Anterior cingulate cortex (tissue), 58 donors: ENCODE results near the gene ZCCHC2.
A peak's percentile ranks its signal among the peaks of the same experiment; 100 is the strongest.

Experiments used
- DNase-seq, 58 donors: peaks; one replicate each; lab custom pipeline; 2025; lab: John Stamatoyannopoulos, UW

Gene ZCCHC2

DNA sequence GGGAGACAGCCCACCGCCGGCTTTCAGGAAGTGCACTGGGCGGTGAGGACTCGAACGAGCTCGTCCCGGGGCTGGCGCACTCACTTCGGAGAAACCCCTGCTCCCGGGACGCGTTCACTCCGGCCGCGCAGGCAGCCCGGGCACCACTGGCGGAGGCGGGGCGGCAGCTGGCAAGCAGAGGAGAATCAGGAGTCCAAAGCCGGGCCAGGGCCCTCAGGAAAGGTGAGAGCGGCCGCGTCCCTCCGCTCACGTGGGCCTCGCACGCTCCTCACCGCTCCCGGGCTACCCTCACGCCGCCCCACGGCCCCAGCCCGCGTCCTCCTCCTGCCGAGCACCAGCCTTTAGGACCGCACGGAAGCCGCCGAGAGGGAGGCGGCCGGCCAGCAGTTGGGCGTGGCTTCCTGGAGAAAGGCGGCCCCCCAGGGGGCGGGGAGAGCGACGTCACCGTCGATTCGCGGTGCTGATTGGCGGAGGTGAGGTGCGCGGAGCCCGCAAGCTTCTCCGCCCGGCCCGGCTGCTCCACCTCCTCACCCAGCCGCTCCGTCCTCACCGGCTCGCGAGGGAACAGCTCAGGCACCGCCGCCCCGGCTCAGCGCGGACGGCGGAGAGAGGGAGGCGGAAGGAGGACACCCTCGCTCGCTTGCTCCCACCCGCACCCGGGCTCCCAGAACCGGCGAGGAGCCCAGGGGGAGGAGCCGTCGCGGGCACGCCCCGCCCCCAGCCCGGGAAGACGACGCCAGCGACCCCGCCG lies at the start of gene ZCCHC2:
Gene ZCCHC2, plus strand, starts transcription at position 522 of the 751 bp plus-strand sequence. CDS start 400 bp downstream, outside the sequence.
- DNase-seq: peak; percentile 83 to 99 (median 98)

DNA sequence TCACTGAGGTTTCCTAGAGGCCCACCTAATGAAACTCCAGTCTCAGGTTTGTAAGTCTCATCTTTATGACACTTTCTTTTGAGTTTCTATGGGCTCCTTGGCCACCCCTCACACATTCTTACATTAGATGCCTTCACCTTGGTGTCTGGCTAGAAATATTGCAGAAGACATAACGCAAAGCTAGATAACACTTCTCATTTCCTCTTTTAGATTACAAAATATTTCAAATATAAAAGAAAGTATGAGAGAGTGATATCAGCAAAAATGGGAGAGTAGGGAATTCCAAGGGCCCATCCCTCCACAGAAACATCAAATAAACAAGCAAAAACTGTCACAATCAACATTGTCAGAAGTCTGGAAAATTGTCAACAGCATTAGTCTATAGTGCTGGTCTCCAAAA lies 43.3 kb upstream of the ZCCHC2 start:
- no peak for DNase-seq

DNA sequence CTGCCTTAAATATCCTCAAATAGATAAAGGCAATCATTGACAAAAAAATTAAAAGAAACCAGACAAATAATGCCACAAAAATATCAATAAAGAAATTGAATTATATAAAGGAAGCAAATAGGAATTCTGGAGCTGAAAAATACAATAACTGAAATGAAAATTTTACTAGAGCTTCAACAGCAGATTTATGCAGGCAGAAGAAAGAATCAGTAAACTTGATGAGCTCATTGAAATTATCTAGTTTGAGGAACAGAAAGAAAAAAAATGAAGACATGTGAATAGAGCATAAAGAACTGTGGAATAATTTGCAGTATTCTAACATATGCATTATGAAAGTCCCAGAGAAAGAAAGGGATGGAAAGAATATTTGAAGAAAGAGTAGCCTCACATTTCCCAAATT lies 41.9 kb upstream of the ZCCHC2 start:
- DNase-seq: no peak

DNA sequence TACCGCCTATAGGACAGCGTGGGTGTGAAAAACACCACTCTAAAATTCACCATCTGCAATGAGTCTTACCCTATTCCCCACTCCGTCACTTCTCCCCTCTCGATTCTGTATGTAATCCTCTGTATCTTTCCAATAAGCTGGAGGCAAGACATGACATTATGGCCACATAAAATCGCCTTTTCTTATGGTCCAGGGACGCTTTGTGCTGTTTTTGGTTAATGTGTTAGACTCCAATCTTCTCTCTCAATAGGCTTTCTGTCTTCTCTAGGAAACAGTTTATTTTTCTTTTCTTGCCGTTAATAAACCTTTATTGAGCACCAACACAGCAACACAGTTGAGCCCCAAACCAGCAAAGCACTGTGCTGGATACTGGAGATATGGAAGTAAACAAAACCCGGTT lies 37.9 kb upstream of the ZCCHC2 start:
- no peak for DNase-seq

DNA sequence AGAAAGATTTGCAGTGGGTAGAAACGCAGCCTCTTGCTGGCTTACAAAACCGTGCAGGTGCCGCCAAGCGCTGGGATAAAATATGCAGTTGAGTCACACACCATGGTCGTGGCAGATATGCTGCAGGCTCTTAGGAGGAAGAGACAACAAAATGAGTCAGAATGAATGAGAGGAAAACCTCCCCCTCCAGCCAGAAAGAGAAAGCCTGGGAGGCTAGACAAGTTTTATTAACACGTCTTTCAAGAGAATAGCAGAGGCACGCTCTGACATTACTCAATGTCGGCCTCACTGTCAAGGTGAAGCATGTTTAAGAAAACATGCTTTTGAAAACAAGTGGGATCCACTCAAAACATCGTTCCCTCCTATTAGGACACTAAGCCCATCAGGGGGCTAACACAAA lies 37.1 kb upstream of the ZCCHC2 start:
- DNase-seq: peak in 21 of 58 donors; percentile 2 to 63 (median 15)

DNA sequence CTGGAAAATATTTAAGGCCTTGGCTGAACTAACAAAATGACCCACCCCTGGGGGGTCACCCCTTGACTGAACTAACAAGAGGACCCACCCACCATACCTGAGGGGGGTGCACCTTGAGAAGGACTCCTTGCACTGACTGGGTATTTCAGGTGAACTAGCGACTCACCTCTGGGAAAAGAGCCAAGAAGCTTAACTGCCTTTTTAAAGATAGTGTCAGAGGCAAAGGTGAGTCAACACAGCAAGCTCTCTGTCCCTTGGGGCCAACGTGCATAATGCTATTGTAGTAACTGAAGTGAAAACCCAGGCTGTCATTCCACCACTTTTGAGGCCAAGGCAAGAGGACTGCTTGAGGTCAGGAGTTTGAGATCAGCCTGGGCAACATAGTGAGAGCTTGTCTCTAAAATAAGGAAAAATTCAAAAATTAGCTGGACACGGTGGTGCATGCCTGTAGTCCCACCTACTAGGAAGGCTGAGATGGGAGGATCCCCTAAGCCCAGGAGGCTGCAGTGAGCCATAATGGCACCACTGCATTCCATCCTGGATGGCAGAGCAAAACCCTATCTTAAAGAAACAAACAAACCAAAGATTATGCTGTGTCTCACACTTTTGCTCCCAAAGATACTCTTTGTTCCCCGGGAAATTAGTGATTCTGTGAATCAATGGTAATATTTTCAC lies 36.4 kb upstream of the ZCCHC2 start:
- no peak for DNase-seq

DNA sequence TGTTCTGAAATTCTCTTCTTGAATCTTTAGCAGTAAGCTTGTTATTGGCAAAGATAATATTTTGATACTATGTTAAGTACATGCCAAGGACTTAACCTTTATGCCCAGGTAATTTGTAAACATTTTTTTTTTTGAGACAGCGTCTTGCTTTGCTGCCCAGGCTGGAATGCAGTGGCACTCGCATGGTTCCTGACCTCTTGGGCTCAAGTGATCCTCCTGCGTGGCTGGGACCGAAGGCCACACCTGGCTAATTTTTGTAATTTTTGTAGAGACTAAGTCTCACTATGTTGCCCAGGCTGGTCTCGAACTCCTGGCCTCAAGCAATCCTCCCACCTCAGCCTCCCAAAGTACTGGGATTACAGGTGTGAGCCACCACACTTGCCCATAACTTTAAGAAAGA lies 35.7 kb upstream of the ZCCHC2 start:
- no peak for DNase-seq

DNA sequence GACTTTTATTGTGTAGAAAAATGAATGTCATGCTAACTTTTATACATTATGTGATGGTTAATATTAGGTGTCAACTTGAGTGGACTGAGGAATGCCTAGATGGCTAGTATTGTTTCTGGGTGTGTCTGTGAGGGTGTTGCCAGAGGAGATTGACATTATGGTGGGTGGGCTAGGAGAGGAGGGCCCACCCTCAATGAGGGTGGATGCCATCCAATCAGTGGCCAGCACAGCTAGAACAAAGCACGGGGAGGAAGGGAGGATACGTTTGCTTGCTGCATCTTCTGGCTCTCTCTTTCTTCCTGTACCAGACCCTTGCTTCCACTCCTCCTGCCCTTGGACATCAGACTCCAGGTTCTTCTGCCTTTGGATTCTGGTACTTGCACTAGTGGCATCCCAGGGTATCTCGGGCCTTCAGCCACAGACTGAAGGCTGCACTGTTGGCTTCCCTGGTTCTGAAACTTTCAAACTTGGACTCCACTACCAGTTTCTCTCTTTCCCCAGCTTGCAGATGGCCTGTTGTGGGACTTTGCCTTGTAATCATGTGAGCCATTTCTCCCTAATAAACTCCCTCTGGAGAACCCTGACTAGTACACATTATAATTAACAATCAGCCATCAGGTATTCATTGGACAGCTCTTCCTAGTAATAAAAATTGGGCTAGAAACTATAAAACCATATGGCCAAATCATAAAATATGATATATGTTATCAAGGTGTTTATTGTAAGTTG lies 31.7 kb upstream of the ZCCHC2 start:
- DNase-seq: no peak

DNA sequence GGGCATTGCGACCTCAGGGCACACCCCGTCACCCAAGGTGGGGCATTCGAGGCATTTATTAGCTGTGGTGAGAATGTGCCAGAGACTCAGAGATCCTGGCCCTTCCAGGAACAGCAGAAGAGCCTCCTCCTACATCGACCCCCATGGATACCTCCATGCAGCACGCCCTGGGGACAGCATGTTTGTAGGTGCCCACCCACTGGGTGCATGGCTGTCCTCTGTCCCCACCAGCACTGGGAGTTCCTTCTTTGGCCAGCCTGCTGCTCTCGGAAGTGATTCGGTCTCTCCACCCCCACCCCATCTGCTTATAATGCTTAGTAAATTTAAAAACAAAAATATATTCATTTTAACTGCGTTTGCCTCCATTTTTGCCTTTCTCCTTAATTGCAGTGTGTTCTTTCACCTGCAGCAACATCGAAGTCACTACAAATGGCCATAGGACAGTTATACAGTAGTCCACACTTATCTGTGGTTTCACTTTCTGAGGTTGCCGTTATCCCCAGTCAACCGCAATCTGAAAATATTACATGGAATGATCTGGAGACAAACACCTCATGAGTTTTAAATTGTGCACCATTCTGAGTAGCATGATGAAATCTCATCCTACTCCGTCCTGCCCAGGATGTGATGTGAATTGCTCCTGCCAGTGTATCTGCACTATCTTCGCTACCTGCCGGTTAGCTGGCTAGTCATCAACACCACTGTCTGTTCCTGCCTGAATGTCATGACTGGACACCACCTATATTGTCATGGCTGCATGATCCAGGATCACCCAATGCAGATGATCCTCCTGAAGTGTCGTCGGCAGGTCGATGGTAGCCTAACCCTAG lies 29.6 kb upstream of the ZCCHC2 start:
- DNase-seq: no peak

DNA sequence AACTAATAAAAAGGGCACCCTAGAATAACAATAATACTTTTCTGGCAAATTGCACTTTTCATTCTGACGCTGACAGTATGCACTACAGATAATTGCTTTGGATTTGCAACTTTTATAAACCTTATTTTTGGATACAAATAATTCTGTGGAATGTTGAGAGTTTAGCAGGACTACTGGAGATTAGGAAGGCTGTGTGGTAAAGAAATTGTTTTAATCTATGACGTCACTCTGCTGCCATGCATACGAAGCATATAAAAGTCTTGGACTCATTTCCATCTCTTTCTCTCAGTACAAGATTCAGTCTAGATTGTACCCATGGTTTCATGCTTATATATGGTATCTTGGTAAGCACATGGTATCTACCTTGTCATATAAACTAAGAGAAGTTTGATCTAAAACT lies 28.1 kb upstream of the ZCCHC2 start:
- no peak for DNase-seq

DNA sequence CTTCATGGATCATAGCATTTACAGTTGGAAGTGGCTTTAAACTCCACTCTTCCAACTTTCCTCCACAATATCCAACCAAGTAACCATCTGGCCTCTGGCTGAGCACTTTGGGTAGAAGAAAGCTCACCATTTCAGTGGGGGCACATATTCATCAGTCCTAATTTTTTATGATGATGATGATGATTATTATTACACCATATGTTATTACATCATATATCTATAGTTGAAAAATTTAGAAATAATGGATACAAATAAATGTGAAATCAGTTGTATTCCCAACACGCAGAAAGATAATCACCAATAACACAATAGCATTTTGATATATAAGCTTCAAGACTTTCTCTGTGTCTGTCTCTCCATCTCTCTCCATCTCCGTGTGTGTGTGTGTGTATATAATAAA lies 26.6 kb upstream of the ZCCHC2 start:
- DNase-seq: no peak

DNA sequence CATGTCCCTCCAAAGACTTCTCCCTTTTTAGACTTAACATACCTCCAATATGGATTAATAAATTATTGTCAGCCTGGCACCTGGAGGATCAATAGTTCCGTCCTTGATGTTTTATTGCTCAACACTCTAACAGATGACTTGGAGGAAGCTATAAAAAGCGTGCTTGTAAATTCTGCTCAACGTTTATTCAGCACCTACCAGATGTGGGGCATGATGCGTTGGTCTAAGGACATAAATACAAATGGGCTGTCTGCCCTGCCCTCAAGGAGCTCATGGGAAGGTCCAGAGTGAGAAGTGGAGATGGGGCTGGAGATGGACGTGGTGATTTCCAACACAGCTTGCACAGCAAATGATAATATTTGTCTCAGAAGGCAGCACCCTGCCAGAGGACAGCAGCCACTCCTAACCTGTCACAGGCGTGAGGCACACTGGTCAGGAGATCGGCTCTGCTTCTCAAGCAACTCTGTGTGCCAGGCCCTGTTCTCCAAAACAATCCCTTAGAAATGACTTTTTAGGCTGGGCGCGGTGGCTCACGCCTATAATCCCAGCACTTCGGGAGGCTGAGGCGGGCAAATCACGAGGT lies 25.5 kb upstream of the ZCCHC2 start:
- no peak for DNase-seq

DNA sequence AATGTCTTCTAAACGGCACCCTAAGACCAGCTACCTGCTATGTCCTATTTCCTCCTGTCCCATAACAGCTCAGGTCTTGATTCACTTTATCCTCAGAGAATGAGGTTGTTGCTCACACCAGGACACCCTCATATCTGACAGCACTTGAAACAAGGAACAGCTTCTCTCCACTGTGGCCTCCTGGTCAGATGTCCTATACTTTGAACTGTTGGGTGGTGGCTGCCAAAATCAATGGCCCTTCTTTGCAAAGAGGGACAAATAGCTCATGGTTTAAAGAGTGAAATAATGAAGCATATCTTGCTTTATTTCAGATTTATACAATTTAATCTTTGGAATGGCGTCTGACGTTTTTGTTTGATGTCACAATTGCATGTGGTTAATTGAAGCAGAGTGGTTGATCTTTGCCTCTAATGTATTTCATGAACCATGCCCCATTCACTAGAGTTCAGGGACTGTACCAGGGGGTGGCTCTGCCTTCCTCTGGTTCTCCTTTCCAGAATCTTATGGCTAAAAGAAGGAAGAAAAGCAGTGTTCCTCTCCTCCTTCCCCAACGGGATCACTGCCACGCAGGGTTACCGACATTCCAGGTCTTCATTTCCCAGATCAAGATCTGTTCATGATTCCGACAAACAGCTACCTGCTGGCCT lies 24.1 kb upstream of the ZCCHC2 start:
- DNase-seq: no peak

DNA sequence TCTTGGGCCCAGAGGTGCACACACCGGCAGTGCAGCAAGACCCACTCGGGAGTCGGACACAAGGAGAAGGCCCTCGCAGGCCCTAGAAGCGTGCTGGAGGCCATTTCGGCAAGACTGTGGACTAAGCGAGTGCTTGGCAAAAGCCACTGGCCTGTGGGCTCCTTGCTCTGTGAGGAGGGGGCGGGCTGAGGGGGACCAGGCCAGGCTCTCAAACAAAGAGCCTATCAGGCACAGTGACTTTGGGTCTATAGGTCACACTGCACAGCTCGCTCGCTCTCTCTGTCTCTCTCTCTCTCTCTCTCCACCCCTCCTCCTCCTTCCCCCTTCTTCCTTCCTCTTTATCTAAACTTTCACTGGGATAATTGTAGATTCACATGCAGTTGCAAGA lies 23.6 kb upstream of the ZCCHC2 start:
- DNase-seq: no peak

DNA sequence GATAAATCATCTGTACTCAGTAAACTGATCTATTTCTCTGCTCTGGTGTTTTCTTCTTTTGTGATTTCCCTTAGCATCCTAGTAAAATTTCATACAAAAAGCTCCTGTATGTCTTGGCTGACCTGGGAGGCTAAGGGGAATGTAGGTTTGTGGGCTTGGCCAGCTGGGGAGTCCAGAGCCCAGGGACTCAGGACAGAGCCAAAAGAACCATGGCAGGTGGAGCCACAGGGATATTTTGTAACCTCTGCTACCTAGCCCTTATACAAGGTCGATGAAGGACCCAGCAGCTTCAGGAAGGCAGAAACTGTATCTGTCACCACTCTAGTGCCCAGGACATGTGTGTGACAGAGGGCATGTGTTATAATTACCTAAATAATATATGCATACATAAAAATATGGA lies 22.7 kb upstream of the ZCCHC2 start:
- no peak for DNase-seq

DNA sequence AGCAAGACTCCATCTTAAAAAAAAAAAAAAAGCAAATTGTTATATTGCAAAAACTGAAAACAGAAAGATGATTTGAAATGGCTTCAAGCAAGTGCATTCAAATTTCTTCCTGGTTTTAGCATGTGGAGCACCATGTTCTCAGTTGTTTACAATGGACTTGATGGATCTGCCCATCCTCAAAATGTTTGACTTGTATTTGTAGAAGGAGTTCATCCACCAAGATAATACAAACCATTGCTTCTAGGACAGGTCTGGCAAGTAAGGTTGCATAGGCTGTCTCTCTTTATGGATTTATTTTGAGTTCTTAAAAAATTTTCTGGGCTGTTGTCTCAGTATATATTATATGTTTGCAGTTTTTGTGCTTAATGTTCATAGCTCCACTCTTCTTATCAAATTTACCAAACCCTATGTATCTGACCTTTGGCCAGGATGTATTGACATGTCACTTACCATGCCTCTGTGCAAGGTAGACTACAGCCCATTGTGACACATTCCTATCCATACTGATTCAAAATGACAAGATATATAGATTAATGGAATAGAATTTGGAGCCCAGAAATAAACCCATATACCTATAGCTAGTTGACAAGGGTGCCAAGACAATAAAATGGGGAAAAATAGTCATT lies 21.7 kb upstream of the ZCCHC2 start:
- DNase-seq: no peak

DNA sequence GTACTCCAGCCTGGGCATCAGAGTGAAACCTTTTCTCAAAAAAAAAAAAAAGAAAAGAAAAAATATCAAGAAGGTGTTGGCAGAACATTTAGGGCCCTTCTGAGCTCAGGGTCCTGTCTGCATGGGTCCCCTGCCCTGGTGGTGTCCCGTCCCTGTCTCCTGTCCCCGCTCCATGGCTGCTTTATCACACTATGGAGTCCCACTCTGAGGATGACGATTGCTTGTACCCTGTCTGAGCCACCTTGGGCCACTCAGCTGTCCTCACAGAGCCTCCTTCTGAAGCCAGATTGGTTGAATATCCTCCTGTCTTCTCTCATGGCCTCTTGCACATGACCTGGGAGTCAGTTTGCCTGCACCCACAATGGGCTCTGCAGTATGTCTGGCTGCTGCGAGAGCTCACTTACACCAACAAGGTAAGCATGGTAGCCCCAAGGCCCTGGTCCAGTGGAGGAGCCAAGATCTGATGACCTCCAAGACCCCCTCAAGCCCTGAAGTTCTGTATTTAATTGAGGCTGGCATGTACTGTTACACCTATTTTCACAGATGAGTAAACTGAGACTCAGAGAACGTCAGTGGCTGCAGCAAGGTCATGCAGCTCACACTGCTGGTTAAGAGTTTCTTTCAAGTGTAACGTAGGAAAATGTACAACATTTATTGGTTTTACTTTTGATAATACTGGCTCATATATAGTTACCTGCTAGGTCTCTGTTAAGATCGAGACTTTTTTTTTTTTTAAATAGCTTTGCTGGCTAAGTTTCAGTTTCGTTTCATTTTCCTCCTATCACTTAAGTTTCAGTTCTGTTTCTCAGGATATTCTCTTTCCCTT lies 16.9 kb upstream of the ZCCHC2 start:
- DNase-seq: no peak

DNA sequence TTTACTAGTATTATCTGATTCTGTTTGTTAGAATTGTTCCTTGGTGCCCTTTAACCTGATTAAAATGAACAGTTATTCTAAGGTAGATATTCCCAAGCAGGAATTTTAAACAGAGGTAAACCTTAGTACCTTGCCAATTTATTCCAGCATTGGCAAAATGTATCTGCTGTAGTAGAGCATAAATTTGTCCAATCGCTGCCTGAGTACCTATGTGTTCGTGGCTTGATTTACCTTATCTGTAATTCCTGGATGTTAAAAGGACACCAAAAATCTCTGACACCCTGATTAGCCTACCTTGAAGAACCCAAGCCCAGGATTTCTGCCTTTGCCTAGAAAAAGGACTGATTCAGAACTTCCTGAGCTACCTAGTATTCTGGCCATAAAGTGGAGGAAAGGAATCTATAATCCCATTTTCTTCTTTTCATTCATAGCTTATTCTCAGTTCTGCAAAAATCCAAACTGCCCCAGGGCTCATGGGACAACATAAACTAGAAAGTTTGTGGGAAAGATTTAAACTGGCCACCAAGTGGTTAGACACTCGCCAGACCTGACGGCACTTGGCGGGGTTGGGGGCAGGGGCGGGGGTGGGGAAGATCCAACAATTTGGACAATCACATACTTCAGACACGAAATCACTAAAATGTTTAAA lies 16.2 kb upstream of the ZCCHC2 start:
- DNase-seq: no peak
